ENCODE measurements around the gene SPSB1.

DNA sequence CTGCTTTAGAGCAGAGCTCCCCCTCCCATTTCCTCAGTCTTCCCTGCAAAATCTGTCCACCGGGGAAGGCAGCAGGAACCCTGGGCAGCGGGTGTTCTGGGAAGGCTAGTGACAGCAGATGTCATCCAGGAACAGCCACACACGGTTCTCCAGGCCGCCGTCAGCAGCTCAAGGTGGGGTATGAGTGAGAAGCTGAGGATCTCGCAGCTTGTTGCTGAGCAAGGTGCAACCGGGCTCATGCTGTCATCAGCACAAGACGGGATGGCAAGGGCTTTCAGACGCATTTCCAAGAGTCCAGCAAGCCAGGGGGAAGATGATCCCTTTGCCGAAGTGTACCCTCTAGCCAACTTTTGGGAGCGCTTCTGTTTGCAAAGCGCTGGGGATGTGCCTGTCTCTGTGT lies 23.0 kb upstream of the SPSB1 start:
- TF ChIP-seq ZBTB7A (tag by site-specific recombination; IDR thresholded peaks at IDR 0.05; ENCODE audit: low read depth): no peak
- TF ChIP-seq HOXA7 (CRISPR knock-in tag; IDR thresholded peaks at IDR 0.05; ENCODE audit: borderline replicate concordance): no peak
